Activated CD4-positive, alpha-beta T cell treated with anti-CD3 and anti-CD28 coated beads for 24 hours (primary cell): ENCODE results near the gene ACOT7.
"Not testable (repeated sequence)": the region's sequence is repeated elsewhere in the genome, so short reads cannot be mapped to it uniquely, and the experiment has no call there.

Source experiments
- DNase-seq, 2 donors: peaks; one replicate each; pipeline ENCODE4 v3.0.0-alpha.2; 2020; ENCODE audit warnings: low read depth in 2 of 2

Gene ACOT7

GRCh38 chr1:6310116-6310848 lies 83.3 kb downstream of the ACOT7 start:
- no peak for DNase-seq

- DNase-seq, result no peak
These were observed 84.0 kb downstream of the ACOT7 start for GRCh38 chr1:6309564-6309963.

GRCh38 chr1:6308449-6308848 lies 85.1 kb downstream of the ACOT7 start:
- no peak for DNase-seq

GRCh38 chr1:6307682-6308081 lies 85.9 kb downstream of the ACOT7 start:
- not testable (repeated sequence) for DNase-seq

- DNase-seq, result no peak
These were observed 86.5 kb downstream of the ACOT7 start for GRCh38 chr1:6307099-6307498.

- no peak for DNase-seq
These were observed 90.1 kb downstream of the ACOT7 start for GRCh38 chr1:6303397-6304012.

- DNase-seq, result no peak
These were observed 91.0 kb downstream of the ACOT7 start for GRCh38 chr1:6302568-6302967.

GRCh38 chr1:6301526-6301925 lies 92.0 kb downstream of the ACOT7 start:
- DNase-seq, result no peak

GRCh38 chr1:6300342-6301048 lies 93.1 kb downstream of the ACOT7 start:
- DNase-seq, result no peak

GRCh38 chr1:6299557-6300165 lies 93.9 kb downstream of the ACOT7 start:
- no peak for DNase-seq

- DNase-seq, result no peak
These were observed 94.6 kb downstream of the ACOT7 start for GRCh38 chr1:6298940-6299465.

GRCh38 chr1:6298530-6298929 lies 95.0 kb downstream of the ACOT7 start:
- no peak for DNase-seq

GRCh38 chr1:6295910-6296309 lies 97.7 kb downstream of the ACOT7 start:
- no peak for DNase-seq

- no peak for DNase-seq
These were observed 98.5 kb downstream of the ACOT7 start for GRCh38 chr1:6294890-6295556.

- DNase-seq, result no peak
These were observed 99.3 kb downstream of the ACOT7 start for GRCh38 chr1:6294080-6294889.

- no peak for DNase-seq
These were observed 101.5 kb downstream of the ACOT7 start for GRCh38 chr1:6292102-6292501.

GRCh38 chr1:6288665-6289064 lies 104.9 kb downstream of the ACOT7 start:
- no peak for DNase-seq

- DNase-seq, result no peak
These were observed 105.5 kb downstream of the ACOT7 start for GRCh38 chr1:6288026-6288425.

- no peak for DNase-seq
These were observed 106.1 kb downstream of the ACOT7 start for GRCh38 chr1:6287431-6287886.

- no peak for DNase-seq
These were observed 106.5 kb downstream of the ACOT7 start for GRCh38 chr1:6287029-6287428.

GRCh38 chr1:6286266-6286665 lies 107.3 kb downstream of the ACOT7 start:
- DNase-seq, result no peak
